ENCODE results near the gene TNRC6A.
"Not testable (repeated sequence)": the region's sequence is repeated elsewhere in the genome, so short reads cannot be mapped to it uniquely, and the experiment has no call there.

TNRC6A gene

DNA sequence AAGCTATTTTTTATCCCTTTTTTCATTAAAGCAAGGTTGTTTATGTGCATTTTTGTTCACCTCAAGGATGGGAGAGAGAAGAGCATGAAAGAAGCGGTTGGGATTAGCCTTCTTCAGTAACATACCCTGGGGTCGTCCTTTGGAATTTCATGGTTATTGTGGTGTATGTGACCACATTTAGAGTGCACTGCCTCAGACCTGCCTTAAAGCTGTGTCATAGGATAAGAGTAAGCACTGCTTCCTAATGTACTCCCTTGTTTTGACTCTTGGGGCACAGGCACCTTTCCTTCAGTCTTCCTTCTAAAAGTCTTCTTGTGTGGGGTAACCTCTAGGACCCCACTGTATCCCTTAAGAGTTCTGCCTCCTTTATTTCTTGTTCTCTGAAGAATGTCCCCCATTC is 28.9 kb downstream of the TNRC6A start:
- no peak for DNase-seq (ENCODE audit: low read depth in 3 of 3)

DNA sequence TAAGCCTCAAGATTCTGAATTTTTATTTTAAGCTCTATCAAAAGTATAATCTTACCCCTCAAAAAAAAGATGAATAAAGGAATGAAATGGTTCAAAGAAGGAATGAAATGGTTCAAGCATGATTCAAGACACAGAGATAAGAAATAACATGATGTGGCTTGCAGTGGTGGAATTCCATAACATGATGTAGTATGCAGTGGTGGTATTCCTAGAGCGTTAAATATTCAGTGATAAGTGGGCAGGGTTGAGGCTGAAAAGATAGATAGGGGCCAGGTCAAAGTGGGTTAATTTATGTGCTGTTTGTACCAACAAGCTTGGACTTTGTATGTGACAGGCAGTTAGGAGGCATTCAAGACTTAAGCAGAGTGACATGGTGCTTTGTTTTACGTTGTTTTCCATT is 29.6 kb downstream of the TNRC6A start:
- DNase-seq (ENCODE audit: low read depth in 3 of 3): no peak

DNA sequence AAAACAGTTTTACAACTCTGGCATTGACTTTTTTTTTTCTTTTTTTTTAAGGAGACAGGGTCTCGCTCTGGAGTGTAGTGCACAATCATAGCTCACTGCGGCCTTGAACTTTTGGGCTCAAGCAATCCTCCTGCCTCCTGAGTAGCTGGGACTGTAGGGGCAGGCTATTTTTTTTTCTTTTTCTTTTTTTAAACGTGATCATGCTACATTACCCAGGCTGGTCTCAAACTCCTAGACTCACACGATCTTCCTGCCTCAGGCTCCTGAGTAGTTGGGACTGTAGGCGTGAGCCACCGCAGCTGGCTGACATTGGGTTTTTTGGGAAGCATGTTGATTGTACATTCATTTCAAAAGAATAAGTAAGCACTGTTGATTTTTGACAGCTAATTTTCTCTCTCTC is 32.1 kb downstream of the TNRC6A start:
- no peak for DNase-seq (ENCODE audit: low read depth in 3 of 3)

DNA sequence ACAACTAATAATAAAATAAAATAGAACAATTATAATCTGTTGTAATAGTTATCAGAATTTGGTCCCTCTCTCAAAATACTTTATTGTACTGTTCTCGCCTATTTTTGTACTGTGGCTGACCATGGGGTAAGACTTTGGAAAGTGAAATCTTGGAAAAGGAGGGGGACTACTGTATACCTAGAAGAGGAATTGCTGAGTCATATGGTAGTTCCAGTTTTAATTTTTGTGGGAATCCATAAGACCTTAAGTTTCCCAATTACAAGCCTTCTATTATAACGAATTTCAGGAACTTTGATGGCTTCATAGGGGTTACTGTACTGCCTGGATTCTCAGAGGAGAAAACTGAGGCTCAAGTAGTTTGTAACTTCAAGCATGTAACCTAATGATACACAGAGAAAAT is 35.5 kb downstream of the TNRC6A start:
- no peak for DNase-seq (ENCODE audit: low read depth in 3 of 3)

DNA sequence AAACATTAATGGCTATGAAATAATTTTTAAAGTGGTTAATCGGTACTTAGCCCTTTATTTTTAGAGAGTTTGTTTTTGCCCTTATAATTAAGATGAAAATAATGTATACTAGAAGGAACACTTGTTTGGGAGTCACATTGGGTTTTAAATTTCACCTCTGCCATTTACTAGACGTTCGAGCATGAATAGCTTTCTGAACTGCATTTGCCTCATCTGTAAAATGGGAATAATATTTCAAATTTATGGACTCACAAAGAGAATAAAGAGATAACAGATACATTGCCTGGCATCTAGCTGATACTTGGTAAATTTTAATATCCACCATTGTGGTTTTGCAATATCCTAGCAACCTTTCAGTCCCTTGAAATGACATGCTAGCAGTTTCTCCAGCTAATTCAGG is 36.6 kb downstream of the TNRC6A start:
- DNase-seq (ENCODE audit: low read depth in 3 of 3): no peak

DNA sequence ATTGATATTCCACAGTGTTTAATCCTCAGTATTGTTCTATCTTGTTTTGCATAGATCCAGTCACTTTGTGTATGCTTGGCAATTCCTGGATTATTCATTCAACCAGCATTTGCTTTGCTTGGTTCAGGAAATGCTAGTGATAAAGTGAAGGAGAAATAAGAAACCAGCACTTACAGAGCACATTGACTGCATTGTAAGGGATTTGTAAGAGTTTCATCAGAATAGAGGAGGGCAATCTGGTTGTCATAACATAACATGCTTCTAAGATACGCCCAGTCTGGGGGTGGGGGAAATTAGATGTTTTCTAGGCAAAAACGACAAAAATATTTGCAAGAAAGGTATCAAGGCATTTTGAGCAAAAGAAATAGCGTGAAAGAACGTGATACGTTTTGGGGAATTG is 40.4 kb downstream of the TNRC6A start:
- no peak for DNase-seq (ENCODE audit: low read depth in 3 of 3)

DNA sequence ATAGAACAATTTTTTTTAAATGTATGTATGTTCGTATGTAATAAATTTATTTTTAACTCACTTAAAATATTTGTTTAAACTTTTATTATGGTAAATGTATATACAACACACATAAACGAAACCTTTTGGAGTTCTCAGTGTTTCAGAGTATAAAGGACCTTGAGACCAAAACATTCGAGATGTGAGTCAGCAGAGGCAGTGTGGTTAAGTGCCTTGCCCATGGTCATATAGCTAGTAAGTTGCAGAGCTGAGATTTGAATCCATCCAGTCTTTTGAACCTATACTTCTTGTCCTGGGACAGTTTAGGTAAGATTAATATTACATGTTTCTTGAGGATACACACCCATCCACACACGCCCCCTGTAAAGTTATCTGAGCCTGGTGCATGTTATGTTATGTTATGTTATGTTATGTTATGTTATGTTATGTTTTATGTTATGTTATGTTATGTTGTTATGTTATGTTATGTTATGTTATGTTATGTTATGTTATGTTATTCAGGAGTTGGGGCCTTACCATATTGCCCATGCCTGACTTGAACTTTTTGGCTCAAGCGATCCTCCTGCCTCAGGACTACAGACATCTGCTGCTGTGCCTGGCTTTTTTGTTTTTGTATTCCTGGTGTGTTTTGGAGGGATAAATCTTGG is 41.8 kb downstream of the TNRC6A start:
- DNase-seq (ENCODE audit: low read depth in 3 of 3): no peak

DNA sequence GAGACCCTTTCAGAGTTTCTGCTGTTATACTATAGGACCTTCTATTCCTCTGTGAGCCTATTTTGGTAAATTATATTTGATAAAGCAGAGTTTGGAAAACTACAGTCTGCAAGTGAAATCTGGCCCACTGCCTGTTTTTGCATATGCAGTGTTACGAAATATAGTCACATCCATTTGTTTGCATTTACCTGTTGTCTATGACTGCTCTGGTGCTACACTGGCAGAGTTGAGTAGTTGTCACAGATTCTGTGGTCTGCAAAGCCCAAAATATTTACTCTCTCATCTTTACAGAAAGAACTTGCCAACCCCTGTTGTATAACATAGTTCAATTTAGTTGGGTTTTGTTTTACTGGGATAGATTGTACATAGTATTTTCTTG is 42.3 kb downstream of the TNRC6A start:
- DNase-seq (ENCODE audit: low read depth in 3 of 3): no peak

DNA sequence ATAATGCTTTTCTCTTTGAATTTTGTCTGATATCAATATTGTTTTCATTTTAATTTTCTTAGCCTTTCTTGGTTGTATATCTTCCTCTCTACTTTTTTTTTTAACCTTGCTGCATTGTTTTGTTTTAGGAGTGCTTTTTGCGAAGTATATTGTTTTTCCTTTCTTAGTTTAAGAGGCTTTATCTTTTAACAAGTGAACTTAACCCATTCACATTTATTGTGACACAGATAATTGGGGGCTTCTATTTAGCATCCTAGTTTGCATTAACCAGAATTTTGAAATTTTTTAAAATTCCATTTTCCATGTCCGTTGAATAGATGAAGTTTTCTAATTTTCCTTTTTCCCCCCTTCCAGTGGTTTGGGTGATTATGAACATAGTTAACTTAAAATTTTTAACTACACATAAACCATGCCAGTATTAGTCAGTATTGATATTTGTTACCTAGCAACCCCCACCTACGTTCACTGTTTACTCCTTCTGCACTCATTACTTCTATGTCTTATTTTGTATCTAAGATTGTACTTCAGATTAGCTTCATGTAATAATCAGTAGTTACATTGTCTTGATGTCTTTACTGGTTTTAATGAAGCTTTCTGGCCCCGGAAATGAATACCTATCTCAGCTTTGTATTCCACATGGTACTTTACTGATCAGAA is 44.4 kb downstream of the TNRC6A start:
- no peak for DNase-seq (ENCODE audit: low read depth in 3 of 3)

DNA sequence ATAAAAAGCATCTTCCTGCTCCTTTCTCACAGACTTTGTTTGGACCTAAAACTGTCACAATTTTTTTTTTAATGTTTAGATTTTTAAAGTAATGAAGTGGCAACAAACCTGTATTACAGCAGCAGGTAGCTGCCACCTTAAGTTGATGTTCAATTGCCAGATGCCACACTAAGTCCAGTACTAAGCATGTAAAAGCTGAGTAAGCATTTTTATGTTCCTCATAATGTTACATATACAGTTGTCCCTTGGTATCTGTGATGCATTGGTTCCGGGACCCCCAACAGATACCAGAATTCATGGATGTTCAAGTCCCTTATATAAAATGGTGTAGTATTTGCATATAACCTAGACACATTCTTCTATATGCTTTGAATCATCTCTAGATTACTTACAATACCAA is 45.1 kb downstream of the TNRC6A start:
- no peak for DNase-seq (ENCODE audit: low read depth in 3 of 3)

DNA sequence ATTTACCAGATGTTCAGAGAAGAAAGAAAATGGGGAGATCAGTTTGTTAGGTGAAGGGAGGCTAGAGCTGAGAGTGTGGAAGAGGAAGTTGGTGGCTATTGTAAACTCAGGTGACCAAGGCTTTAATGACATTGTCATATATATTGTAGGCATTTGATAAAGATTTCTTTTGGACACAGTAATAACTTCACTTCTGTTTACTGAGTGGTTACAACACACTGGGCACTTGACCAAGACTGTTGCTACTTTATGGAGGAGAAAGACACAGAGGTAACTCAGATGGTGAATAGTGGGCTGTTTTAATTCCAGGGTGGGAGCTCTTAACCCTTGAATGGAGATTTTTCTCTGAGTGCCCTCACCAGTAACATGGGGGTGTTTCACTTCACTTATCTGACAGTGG is 46.0 kb downstream of the TNRC6A start:
- DNase-seq (ENCODE audit: low read depth in 3 of 3): no peak

DNA sequence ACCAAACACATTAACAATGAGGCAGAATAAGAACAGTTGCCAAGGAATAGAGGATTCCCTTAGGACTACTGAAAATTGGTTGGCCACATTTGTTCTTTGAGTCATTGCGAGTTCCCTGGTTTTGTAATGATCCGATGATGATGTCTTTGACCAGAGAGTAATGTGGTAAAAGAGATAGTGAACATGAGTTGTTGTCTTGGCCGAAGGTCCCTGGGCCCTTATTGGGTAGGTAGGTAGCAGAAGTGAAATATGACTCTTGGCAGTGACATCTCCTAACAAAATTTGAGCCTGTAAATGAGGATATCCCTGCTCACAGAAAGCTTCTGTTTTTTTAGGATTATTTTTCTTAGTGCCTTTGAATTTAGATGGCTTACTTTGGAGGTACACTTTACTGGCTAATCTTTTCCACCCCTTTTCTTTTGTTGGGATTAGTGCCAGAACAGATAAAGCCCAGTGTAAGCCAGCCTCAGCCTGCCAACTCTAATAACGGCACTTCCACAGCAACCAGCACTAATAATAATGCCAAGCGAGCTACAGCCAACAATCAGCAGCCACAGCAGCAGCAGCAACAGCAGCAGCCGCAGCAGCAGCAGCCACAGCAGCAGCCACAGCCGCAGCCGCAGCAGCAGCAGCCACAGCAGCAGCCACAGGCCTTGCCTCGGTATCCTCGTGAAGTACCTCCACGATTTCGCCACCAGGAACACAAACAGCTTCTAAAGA is 47.2 kb downstream of the TNRC6A start:
- no peak for DNase-seq (ENCODE audit: low read depth in 3 of 3)

DNA sequence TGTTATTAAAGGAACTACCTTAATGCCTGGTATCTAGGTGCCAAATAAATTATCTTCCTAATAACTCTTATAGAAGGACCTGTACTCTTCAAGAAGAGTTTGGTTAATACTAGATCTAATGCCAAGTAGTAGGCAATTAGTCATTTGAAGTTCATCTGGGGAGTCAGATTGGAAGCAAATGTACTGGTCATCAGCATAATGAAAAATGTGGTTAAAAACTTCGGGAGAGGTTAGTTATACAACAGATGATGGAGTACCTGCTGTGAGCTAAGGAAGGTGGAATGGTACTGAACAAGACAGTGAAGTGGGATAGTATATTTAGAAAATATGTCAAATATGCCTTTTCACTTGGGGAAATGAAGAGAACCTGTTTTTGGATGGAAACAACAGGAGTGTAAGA is 49.2 kb downstream of the TNRC6A start:
- DNase-seq (ENCODE audit: low read depth in 3 of 3): no peak

DNA sequence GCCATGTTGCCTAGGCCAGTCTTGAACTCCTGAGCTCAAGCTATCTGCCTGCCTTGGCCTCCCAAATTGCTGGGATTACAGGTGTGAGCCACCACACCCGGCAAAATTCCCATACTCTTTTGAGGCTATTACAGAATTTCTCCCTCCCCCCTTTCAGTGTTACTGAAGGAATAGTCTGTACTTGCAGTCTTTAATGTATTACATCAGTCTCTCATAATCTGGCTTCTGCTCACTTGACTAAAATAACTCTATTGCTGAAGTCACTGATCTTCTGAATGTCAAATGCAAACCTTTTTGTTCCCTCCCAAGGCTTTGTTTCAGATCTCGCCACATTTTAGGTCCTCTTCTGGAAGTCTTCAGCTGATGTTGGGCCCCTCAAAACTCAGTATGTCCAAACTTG is 51.8 kb downstream of the TNRC6A start:
- DNase-seq (ENCODE audit: low read depth in 3 of 3): no peak

DNA sequence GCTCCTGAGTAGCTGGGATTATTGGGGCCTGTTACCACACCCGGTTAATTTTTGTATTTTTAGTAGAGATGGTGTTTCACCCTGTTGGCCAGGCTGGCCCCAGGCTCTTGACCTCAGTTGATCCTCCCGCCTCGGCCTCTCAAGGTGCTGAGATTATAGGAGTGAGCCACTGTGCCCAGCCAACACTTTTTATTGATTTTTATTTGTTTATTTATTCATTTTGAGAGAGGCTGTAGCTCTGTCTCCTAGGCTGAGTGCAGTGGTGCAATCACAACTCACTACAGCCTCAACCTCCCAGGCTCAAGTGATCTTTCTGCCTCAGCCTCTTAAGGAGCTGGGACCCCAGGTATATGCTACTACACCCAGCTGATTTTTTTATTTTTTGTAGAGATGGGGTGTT is 54.7 kb downstream of the TNRC6A start:
- DNase-seq (ENCODE audit: low read depth in 3 of 3): no peak

DNA sequence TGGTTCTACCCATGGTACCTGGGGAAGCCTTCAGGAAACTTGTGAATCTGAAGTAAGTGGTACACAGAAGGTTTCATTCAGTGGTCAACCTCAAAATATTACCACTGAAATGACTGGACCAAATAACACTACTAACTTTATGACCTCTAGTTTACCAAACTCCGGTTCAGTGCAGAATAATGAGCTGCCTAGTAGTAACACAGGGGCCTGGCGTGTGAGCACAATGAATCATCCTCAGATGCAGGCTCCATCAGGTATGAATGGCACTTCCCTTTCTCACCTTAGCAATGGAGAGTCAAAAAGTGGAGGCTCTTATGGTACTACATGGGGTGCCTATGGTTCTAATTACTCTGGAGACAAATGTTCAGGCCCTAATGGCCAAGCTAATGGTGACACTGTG is 60.4 kb downstream of the TNRC6A start:
- DNase-seq (ENCODE audit: low read depth in 3 of 3): no peak

DNA sequence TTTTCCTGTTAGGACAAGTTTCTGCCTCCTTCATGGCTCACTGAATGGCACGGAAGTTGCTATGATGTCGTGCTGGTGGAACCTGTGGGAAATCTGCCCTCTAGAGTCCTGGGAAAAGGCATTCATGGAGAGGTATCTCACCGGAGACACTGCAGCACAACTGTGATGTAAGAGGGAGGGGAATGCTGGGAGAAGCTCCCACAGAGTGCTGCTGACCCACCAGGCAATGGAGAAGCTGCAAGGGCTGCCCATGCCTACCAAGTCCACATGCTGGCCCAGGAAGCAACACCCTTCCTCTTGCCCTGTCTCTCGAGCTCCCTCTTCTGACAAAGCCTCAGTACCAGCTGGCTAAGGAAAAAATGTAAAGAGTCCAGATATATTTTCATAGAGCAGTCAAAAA is 71.1 kb downstream of the TNRC6A start:
- no peak for DNase-seq (ENCODE audit: low read depth in 3 of 3)

DNA sequence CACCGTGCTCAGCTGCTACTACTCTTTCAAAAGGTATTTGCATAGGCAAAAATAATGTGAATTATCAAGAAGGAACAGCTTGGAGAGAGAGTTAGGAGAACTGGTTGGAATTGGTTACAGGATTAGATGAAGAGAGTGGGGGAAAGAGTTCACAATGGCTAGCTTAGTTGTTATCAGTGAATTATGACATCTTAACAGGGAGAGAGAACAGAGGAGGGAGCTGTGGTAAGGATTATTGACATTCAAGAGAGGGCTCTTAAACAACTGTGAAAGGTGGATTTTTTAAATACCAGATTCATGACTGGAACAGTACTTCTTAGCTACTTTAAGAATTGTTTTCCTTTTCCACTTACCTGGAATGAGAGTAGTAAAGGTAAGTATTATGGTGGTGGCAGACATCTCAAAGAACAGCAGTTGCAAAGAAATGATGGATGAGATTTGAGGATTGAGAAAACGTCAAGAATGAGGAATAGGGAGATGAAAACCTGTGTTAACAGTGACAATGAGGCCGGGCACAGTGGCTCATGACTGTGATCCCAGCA is 72.4 kb downstream of the TNRC6A start:
- no peak for DNase-seq (ENCODE audit: low read depth in 3 of 3)

DNA sequence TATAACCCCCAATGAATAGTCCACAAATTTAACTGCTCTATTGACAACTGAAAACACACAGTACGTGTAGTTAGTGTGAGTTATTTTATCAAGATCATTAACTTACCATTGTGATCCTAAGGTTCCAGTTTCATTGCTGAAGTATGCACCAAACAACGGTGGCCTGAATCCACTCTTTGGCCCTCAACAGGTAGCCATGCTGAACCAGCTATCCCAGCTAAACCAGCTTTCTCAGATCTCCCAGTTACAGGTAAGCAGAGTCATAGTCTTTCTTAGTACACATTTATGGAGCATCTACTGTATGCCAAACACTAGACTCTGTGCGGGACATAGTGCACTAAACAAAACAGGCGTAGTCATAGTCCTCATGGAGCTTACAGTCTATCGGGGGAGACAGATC is 76.0 kb downstream of the TNRC6A start:
- no peak for DNase-seq (ENCODE audit: low read depth in 3 of 3)

DNA sequence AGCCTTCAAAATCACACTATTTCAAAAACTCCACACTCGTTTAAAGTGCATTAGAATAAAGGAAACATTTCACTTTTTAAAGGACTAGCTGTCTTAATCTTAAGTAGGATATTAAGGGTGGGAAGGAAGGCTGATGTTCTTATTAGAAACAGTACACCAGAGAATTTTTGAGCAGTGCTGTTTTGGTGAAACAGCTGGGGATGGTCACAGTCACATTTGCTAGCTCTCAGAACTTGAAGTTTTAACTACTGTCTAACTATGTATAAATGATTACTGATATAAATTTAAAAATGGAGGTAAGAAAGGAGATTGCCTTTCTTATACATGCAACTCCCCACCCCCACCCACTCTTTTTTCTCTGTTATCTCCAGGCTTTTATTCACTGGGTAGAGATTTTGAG is 77.8 kb downstream of the TNRC6A start:
- no peak for DNase-seq (ENCODE audit: low read depth in 3 of 3)

DNA sequence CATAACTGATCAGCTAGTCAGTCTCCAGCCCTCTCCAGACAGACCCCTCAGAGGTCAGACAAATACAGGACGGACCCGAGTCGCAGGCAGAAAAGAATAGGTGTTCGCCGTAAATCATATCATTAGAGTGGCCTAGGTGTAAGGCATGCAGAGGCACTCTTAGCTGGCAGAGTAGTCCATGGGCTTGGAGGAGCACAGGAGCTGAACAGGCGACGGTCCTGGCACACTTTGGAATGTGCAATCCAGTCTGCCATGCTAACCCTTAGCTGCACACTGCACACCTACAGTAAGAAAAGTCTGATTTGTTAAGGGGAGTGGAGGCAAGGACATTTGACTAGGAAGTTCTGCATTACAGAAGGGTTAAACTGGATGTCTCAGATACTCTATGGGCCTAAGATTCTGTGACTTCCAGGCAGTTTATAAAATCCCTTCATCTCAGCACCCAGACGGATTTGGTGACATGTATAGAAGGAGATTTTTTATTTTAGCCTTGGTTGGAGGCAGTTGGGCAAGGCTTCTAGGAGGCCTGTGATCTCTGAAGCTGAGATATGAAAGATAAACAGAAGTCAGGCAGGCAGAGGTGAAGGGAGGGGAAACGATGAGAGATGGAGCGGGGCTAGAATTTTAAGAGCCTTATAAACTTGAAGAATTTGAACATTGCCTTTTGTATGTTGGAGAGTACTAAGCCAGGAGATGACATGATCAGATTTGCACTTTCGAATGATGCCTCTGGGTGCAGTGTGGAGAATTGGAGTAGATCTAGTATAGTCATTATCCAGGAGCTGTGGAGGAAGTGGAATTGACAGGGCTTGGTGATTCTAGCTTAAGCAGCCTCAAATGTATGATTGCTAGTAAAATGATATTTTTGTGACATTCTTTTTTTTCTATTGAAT is 81.7 kb downstream of the TNRC6A start:
- no peak for DNase-seq (ENCODE audit: low read depth in 3 of 3)

DNA sequence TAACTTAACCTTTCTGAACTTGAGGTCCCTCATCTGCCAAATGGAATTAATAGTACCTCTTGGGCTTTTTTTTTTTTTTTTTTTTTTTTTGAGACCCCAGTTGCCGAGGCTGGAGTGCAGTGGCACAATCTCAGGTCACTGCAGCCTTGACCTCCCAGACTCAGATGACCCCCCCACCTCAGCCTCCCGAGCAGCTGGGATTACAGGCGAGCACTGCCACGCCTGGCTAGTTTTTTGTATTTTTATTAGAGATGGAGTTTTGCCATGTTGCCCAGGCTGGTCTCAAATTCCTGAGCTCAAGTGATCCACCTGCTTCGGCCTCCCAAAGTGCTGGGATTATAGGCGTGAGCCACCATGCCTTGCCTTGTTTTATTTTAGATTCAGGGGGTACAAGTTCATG is 83.4 kb downstream of the TNRC6A start:
- DNase-seq (ENCODE audit: low read depth in 3 of 3): not testable (repeated sequence)
